GM12878 (cell line): ENCODE measurements around the gene CCDC24. TPM values are rescaled to one million over a fixed set of nuclear protein-coding genes. Genes with fewer than 3 reads are reported as not detected.

Experiments
- ATAC-seq: fragments of 200-7000 bp; cut with Tn5 transposase; 3 replicates; pipeline ENCODE4 v1.9.1; 2020; ENCODE audit warnings: mild to moderate bottlenecking, moderate library complexity
- BruUV-seq: library from RNA; stranded (reverse); fragments of 400-500 nt; replicated peaks from 2 replicates; lab custom pipeline; 2021; lab: Mats Ljungman, UMichigan
- CTCF ChIA-PET: fragments of 300-600 bp; sonication (Branson Sonifier 250); formaldehyde crosslinking; extraction: SDS; loops from one replicate; lab custom pipeline; 2021; ENCODE audit warnings: inconsistent platforms; lab: Yijun Ruan, JAX
- POLR2A ChIA-PET: fragments of 350-600 bp; formaldehyde crosslinking; extraction: SDS; loops from one replicate; lab custom pipeline; 2021; ENCODE audit warnings: inconsistent platforms; lab: Charles Lee
- RAD21 ChIA-PET: fragments of 300-600 bp; sonication (Branson Sonifier 250); formaldehyde crosslinking; loops from one replicate; lab custom pipeline; 2023; ENCODE audit warnings: antibody characterized with exemption; ENCODE audit not compliant: unreplicated experiment; lab: Charles Lee
- SMC1A ChIA-PET: fragments of 300-600 bp; sonication (Branson Sonifier 250); formaldehyde crosslinking; loops from one replicate; lab custom pipeline; 2023; ENCODE audit not compliant: unreplicated experiment, uncharacterized antibody; lab: Charles Lee
- DNase-seq: peaks from one replicate; pipeline ENCODE4 v3.0.0-alpha.2; 2011; ENCODE audit warnings: low read depth, low spot score
- FAIRE-seq: peaks from 3 replicates; lab custom pipeline; 2011; peaks lifted over from hg19 to GRCh38; lab: Jason Lieb, UNC
- H2AFZ ChIP-seq: 2 replicates; pipeline ENCODE4 v1.6.0; 2011; ENCODE audit warnings: low read depth, low read length, control low read depth; ENCODE audit not compliant: control insufficient read depth
- H3K27ac ChIP-seq: 2 replicates; pipeline ENCODE4 v1.5.1; 2011; ENCODE audit warnings: control low read depth; ENCODE audit not compliant: control insufficient read depth, insufficient read depth
- H3K27me3 ChIP-seq, 2 experiments: replicated peaks in 1 of 2; 2 replicates each; pipeline versions ENCODE4 v1.6.0 to v1.6.1; 2011; ENCODE audit warnings: low read length in 1 of 2; ENCODE audit not compliant: control insufficient read depth in 2 of 2, insufficient read depth in 2 of 2
- H3K36me3 ChIP-seq, 2 experiments: 2 replicates each; pipeline ENCODE4 v1.5.1; 2011; ENCODE audit warnings: low read length in 1 of 2; ENCODE audit not compliant: control insufficient read depth in 2 of 2, insufficient read depth in 2 of 2
- H3K4me1 ChIP-seq: 2 replicates; pipeline ENCODE4 v1.6.1; 2011; ENCODE audit warnings: mild to moderate bottlenecking, low read length, moderate library complexity, mixed read lengths; ENCODE audit not compliant: control insufficient read depth, insufficient read depth
- H3K4me2 ChIP-seq: 2 replicates; pipeline ENCODE4 v1.6.0; 2011; ENCODE audit warnings: control low read depth; ENCODE audit not compliant: control insufficient read depth, insufficient read depth
- H3K4me3 ChIP-seq: fragments of 200-600 bp; sonication (generic); 2 replicates; pipeline ENCODE4 v1.5.1; 2016
- H3K79me2 ChIP-seq: 2 replicates; pipeline ENCODE4 v1.6.0; 2011; ENCODE audit warnings: low read length; ENCODE audit not compliant: control insufficient read depth, insufficient read depth
- H3K9ac ChIP-seq: 2 replicates; pipeline ENCODE4 v1.8.0; 2011; ENCODE audit warnings: low read length, control low read depth, mixed read lengths; ENCODE audit not compliant: control insufficient read depth, insufficient read depth
- H3K9me3 ChIP-seq: replicated peaks from 3 replicates; pipeline ENCODE4 v1.5.1; 2011; ENCODE audit warnings: mild to moderate bottlenecking, low read length; ENCODE audit not compliant: control insufficient read depth, insufficient read depth
- H4K20me1 ChIP-seq: 2 replicates; pipeline ENCODE4 v1.6.0; 2011; ENCODE audit not compliant: control insufficient read depth, insufficient read depth
- CHD1 ChIP-seq: IDR thresholded peaks from 2 replicates; pipeline ENCODE4 v1.6.1; 2012; ENCODE audit warnings: low read depth, low read length, improper control_type of control experiment
- E2F8 ChIP-seq: fragments of 450-650 bp; IDR thresholded peaks from 2 replicates; pipeline ENCODE4 v1.6.1; 2018; ENCODE audit warnings: mild to moderate bottlenecking, low read depth, moderate library complexity; ENCODE audit not compliant: partially characterized antibody
- IRF5 ChIP-seq: fragments of 450-650 bp; IDR thresholded peaks from 2 replicates; pipeline ENCODE4 v1.6.1; 2017; ENCODE audit warnings: borderline replicate concordance
- JUND ChIP-seq: IDR thresholded peaks from 2 replicates; pipeline ENCODE4 v1.6.1; 2012; ENCODE audit warnings: low read depth, mild to moderate bottlenecking, low read length, improper control_type of control experiment, moderate library complexity
- LARP7 ChIP-seq: fragments of 450-650 bp; IDR thresholded peaks from 2 replicates; pipeline ENCODE4 v1.6.1; 2017; ENCODE audit warnings: mild to moderate bottlenecking
- NBN ChIP-seq: fragments of 450-650 bp; IDR thresholded peaks from 2 replicates; pipeline ENCODE4 v1.6.1; 2016
- PBX3 ChIP-seq: IDR thresholded peaks from 2 replicates; pipeline ENCODE4 v1.6.1; 2011; ENCODE audit warnings: mild to moderate bottlenecking, low read depth, low read length, moderate library complexity; ENCODE audit not compliant: insufficient replicate concordance
- PML ChIP-seq: IDR thresholded peaks from 2 replicates; pipeline ENCODE4 v1.6.1; 2012; ENCODE audit warnings: low read length, inconsistent platforms
- RB1 ChIP-seq: fragments of 450-650 bp; formaldehyde crosslinking; IDR thresholded peaks from 2 replicates; pipeline ENCODE4 v1.6.1; 2017; ENCODE audit warnings: mild to moderate bottlenecking, borderline replicate concordance
- RUNX3 ChIP-seq: IDR thresholded peaks from 2 replicates; pipeline ENCODE4 v1.6.1; 2012; ENCODE audit warnings: low read length, inconsistent platforms
- SPI1 ChIP-seq: IDR thresholded peaks from 2 replicates; pipeline ENCODE4 v1.6.1; 2011; ENCODE audit warnings: low read depth, mild to moderate bottlenecking, low read length, moderate library complexity, borderline replicate concordance; ENCODE audit not compliant: insufficient read depth
- TCF7 ChIP-seq: IDR thresholded peaks from 2 replicates; pipeline ENCODE4 v1.6.1; 2014; ENCODE audit warnings: antibody characterized with exemption, borderline replicate concordance
- YY1 ChIP-seq: IDR thresholded peaks from 2 replicates; pipeline ENCODE4 v1.6.1; 2011; ENCODE audit warnings: low read depth, mild to moderate bottlenecking, low read length
- WGBS: methylation state at CpG from one replicate; pipeline ENCODE4 v1.1.6; 2016; ENCODE audit warnings: low lambda C conversion rate; ENCODE audit not compliant: insufficient replicate concordance, insufficient coverage; ENCODE audit errors: missing lambda C conversion rate; 5-methylcytosine and 5-hydroxymethylcytosine counted together
- in situ Hi-C: fragments of 300-500 bp; cut with MboI; formaldehyde crosslinking; loops from 9 replicates; pipeline ENCODE4 v1.14.3; 2018; ENCODE audit warnings: mixed read lengths
- intact Hi-C: fragments of 100-400 bp; cut with micrococcal nuclease; formaldehyde crosslinking; loops from one replicate; pipeline ENCODE4 v1.14.2; 2022; ENCODE audit not compliant: unreplicated experiment
- polyA plus RNA-seq, 11 experiments: library from polyadenylated mRNA; depleted of rRNA in 4 of 11; unstranded in 6 of 11; stranded (reverse) in 5 of 11; fragments of >200 nt; fragmentation: Nextera tagmentation in 4 of 11; fragmentation: Illumina TruSeq in 1 of 11; extraction: Ambion mirVana in 4 of 11; extraction: Trizol in 1 of 11; gene quantifications; 1 replicate in 1 of 11; 2 replicates in 10 of 11; pipeline versions ENCODE4 v1.2.1 to v1.2.3, GENCODE V29; 2011 to 2016; ENCODE audit warnings: inconsistent platforms in 2 of 11, missing spikeins in 2 of 11, low read depth in 1 of 11
- total RNA-seq, 4 experiments: library from RNA; depleted of rRNA in 3 of 4; stranded (reverse); fragments of >200 nt in 3 of 4; fragmentation: Illumina TruSeq in 1 of 4; extraction: Trizol in 1 of 4; gene quantifications; 2 replicates each; pipeline versions ENCODE4 v1.2.1 to v1.2.3, GENCODE V29; 2013 to 2021

Gene CCDC24
- total and polyA plus RNA-seq, 10 of the 15 experiments (the other 5 are each of a cell fraction or from before 2014, with no cell fraction given): 0.18 to 3.1 (median 1.6) TPM; not detected in 1

- no peak for TF ChIP-seq IRF5
- no peak for TF ChIP-seq TCF7
- TF ChIP-seq CHD1: no peak
- no peak for TF ChIP-seq PML
- TF ChIP-seq NBN: no peak
- no peak for TF ChIP-seq RB1
- no peak for TF ChIP-seq RUNX3
- TF ChIP-seq LARP7: no peak
- TF ChIP-seq, all 136 proteins: peak for 0
These were observed 46.5 kb upstream of the CCDC24 start (continued) for GRCh38 chr1:43944860-43945259.

GRCh38 chr1:43945674-43946235 is 45.6 kb upstream of the CCDC24 start:
- SMC1A ChIA-PET: interaction anchor here (0.6 to 7.2 kb wide), 19 partner anchors 12 to 413 kb away, joined by 3 to 100 read pairs (median 4); partner anchors contain the start of genes ARTN, ATP6V0B and KDM4A
- peak overlapping the region; percentile 94 for H2AFZ ChIP-seq
- H3K79me2 ChIP-seq: peaks cover 23% of the 10 kb centered on the region
- TF ChIP-seq YY1 (no peak), E2F8 (no peak), PBX3 (no peak), NBN (no peak), JUND (no peak), SPI1 (no peak)
- TF ChIP-seq, all 136 proteins: peak for 0
- no peaks in the 10 kb centered on the region for H4K20me1 ChIP-seq
- ATAC-seq (no peak), DNase-seq (no peak), FAIRE-seq (no peak)
- peak overlapping the region; percentile 93 for H3K27ac ChIP-seq
- WGBS: 0% methylated on average over 3 of the region's 3 CpGs
- H3K9me3 ChIP-seq: no peaks in the 10 kb centered on the region
- in situ Hi-C loops: no loop called here
- RAD21 ChIA-PET: interaction anchor here (0.8 to 5.8 kb wide), 16 partner anchors 10 to 706 kb away, joined by 3 to 78 read pairs (median 4); partner anchors contain the start of genes ARTN, KDM4A and ST3GAL3
- CTCF ChIA-PET: interaction anchor here (0.6 to 10.4 kb wide), 26 partner anchors 8 to 707 kb away, joined by 3 to 167 read pairs (median 4); partner anchors contain the start of genes ARTN, DPH2, PTPRF and ST3GAL3
- intact Hi-C loops: loop anchor here (1.0 to 5.0 kb wide), 5 partner anchors 24 to 295 kb away; partner anchors contain the start of genes ATP6V0B, KDM4A and ST3GAL3
- POLR2A ChIA-PET: interaction anchor here (0.7 to 1.6 kb wide), 8 partner anchors 11 to 294 kb away, joined by 3 to 10 read pairs (median 3); partner anchors contain the start of gene ATP6V0B
- peak overlapping the region; percentile 85 for H3K9ac ChIP-seq
- BruUV-seq: TSS peak; percentile 87
- 0 out of 4 replicates have a peak, but pooled peaks cover 0 to 3% of the 10 kb centered on the region in 2 experiments for H3K36me3 ChIP-seq
- H3K4me1 ChIP-seq: peaks cover 10% of the 10 kb centered on the region
- no peaks in the 10 kb centered on the region for H3K27me3 ChIP-seq
- peak overlapping the region; percentile 96 for H3K4me3 ChIP-seq
- H3K4me2 ChIP-seq: peak overlapping the region; percentile 95
